Measurements from ENCODE around the gene FSTL4.

FSTL4 gene

DNA sequence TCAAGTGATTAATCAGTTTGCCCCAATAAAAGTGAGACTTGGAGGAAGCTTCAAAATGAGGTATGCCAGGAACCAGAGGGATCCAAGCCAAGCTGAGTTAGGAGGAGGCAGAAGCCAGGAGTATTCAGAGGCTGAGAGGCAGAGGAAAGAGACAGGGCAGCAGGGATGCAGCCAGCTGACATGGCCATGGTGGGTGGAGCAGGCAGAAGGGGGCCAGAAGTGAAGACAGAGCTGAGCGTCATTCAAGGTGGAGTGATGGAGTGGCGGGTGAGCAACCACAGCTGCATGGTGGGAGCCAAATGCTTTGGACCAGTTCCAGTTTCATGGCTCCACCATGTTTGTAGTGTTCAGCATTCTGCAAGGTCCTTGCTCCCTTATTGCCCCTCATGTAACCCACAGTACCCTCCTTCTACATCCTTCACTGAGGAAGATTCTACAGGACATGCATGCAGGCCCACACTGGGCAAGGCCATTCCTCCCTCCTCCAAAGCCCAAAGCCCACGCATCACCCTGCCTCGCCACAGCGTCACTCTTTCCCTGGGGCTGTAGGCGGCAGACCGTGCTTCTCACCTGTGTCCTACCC is 100.6 kb downstream of the FSTL4 start:
- no peak for DNase-seq

DNA sequence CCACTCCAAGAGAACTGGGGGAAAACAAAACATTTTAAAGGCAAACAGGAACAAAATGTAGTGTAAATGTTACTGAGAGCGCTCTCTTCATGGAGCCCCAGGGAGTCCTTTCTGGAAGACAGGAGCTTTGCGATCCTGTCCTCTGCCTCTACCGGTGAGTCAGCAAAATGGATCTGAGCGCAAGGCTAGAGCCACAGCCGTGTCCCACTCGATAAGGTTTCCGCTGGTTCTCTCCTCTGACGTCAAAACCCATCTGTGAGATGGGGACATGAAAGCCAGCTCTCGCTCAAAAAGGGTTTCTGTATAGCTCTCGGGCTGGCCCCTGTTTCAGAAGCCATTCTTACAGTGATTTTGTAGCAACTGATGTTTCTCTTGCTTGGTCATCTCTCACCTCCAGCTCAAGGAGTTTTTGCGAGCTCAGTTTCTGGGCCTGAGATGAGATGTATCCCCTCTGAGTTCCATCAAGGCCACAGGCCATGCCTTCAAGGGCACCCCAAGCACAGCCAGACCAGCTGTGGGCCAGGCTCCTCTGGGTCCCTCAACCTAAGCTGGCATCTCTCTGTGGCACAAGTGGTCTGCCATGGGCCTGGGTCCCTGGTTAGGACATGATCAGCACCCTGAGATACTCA is 101.6 kb downstream of the FSTL4 start:
- DNase-seq = no peak

DNA sequence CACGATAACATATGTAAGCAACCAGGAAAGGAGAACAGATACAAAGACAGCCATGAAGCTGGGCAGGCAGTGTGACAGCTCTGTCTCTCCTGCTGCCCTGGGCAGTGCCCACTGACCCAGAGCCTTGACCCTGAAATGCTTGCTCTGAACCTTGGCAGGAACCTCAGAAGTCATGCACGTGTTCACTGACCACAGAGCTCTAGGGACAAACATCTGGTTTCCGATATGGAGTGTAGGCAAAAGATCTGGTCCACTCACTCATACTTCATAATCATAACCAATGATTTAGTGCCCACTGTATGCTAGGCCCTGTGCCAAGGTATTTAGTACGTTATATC is 102.6 kb downstream of the FSTL4 start:
- DNase-seq = no peak

DNA sequence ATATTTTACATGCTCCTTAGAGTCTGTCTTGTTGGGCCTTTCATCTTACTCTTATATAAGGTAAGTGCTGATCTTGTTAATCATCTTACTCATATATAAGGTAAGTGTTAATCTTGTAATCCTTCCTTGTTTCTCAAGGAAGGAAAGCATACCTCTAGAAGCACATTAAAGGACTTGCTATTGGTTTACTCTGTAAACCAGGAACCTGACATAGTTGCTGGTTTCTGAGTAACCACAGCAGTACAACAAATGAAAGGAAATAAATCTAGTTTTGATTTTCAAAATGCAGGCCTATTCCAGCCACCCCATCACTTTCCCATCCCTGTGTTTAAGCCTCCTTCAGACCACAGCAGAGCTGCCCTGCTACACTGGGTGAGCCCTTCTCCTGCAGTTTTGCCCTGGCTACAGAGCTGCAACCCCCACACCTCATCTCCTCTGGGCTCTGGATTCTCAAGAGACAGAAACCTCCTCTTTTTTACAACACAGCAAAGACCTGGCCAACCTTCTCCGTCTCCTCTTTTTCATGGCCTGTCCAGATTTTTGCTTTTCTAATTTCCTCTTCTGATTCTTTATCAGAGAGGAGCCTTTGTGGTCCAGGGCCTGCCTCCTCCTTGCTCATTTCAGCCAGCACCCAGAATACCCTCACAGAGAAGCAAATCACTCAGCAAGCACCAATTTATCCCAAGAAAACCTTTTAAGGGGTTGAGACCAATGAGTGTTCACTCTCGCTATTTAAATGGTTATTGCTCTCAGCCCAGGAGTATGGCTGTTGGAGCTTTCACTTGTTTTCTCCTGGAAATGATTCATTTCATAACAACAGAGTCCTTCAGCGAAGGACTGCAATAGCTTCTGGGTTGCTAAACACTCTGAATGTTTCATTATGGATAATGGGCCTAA is 103.2 kb downstream of the FSTL4 start:
- no peak for DNase-seq

DNA sequence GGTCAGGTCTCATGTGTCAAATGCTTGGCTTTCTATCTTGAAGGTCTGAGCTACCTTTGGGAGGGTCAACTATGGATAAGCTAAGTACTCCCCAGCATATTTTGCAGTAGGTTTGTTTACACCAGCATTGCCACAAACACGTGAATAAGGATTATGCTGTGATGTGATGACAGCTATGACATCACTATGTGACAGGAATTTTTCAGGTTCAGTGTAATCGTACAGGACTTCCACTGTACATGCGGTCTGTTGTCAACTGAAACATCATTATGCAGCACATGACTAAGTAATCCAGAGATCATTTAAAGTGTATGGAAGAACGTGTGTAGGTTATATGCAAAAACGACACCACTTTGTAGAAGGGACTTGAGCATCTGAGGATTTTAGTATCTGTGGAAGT is 104.0 kb downstream of the FSTL4 start:
- DNase-seq = no peak

DNA sequence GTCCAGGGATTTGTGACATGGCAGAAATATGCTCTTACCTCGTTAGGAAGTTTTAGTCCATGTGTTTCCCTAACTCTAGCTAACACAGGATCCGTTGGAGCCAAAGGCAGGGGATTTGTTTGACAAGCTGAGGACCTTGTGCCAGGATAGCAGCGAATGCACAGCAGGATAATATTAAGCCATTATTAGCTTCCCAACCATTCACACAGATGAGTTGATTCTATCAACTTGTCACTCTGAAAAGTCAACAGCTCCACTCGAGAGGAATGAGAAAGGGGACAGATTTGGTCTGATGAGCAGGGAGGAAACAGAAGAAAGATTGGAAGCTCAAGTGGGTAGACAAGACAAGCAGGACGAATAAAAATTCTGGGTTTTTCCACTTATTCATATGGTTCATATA is 106.2 kb downstream of the FSTL4 start:
- DNase-seq = no peak

DNA sequence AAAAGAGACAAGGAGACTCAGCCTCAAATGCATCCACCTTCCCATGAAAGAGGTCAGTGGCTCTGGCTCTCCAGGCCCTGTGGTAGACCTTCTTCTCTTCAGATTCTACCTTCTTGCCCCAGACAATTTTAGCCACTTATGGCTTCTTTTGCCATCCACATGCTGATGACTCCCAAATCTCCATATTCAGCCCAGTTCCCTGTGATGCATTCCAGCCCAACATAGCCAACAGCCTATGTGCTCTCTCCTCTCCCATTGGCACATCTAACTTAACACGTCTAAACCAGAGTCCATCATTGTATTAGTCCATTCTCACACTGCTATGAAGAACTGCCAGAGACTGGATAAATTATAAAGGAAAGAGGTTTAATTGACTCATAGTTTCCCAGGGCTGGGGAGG is 108.8 kb downstream of the FSTL4 start:
- DNase-seq = no peak

DNA sequence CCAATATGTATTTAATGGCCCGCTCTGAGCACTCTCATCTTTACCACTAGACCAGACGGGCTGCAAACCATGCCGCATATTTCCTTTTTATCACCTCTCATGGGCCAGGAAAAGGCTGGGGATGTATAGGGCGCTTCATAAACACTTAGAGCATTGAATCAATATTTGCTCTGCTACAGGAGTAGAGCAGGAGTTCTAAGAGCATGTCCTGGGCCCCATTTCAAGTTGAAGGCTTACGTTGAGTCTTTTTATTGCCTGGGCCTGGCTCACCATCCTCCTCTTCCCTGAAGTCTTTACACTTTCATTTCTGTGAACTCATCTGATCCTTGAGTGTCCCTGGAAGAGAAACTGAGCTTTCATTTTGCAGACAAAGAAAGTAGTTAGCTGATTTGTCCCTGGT is 112.4 kb downstream of the FSTL4 start:
- no peak for DNase-seq

DNA sequence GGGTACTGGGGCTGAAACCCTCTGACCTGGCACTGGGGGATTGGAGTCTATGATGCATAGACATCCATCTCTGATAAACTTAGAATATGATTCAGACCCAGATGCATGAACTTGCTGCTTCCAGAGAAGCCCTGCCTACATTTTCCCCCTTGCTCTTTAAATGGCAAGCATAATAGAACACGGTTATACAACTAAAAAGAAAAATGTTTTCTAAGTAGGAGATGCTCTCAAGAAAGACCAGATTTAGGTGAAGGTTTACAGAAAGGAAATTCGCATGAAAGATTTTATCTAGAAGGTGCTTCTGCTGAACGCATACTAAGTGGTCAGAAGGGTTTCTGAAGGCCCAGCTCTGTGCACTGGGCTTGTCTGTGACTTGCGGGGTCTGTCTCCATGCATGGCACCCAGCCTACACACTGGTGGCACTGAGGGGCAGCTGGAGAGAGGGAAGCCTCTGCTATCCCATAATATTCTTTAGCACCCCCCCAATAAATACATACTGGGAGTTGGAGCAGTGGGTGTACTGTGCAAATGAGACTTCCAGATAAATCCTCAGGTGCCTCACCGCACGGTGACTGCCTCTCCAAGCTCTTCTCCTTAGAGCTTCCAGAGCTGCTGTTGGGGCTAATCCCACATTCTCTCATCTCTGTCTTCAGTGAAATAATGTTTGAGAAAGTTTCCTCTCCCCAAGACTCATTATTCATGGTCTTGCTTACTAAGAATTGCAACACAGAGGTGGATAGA is 114.6 kb downstream of the FSTL4 start:
- DNase-seq = no peak

DNA sequence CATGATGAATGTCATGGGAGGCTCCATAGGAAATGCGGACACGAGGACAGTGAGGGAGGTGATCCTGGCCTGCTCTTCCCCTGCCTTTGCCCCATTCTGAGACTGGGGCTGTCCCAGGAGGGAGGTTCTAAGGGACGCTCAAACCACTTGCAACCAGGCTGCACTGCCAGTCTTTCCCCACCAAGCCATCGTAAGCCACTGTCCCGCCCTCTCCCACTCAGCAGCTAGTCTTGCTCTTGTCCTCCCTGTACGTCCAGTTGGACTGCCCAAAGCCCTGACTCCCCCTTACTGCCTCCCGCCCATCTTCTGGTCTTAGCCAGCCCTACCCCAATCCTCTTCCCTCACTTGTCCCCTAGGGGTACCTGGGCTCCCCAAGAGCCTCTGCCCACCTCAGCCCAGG is 115.7 kb downstream of the FSTL4 start:
- no peak for DNase-seq

DNA sequence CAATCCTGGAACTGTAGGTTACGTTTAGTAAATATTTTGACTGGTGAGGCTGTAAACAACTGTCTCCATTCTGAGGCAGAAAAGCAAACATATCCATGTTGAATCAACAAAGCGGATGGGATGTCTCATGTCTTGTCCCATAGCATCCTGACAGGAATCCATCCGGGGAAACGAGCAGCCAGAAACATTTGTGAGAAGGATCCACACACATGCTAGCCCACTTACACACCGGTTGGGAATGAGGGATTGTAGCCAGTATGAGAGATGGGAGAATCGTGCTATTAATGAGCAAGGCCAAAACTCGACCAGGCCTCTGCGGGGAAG is 117.5 kb downstream of the FSTL4 start:
- DNase-seq = no peak

DNA sequence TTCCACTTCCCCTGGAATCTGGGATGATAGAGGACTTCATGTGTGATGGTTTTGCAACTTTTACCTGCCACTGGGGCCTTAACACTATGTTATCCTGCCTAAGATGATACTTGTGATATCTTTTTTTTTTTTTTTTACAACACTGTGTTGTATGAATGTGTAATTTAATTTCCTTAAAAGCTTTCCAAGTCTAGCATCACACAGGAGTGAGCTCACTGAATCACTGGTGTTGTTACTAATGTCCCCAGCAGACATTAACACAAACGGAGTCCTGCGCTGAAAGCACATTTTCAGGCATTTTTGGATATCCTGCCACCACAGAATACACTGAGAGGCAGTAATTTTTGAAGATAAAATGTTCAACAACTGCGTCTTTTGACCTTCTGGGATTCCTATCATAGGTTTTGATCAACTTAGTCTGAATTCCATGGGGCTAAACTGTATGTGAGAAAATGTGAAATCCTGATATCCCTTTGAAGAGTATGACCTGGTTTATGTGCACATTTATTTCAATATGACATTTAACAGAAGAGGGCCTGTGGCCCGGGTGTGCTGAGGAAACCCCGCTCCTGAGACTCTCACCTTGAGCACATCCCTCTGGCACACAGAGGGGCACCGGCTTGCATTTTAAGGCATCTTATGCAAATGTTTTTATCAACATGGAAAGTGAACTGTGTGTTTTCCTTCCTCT is 118.0 kb downstream of the FSTL4 start:
- no peak for DNase-seq

DNA sequence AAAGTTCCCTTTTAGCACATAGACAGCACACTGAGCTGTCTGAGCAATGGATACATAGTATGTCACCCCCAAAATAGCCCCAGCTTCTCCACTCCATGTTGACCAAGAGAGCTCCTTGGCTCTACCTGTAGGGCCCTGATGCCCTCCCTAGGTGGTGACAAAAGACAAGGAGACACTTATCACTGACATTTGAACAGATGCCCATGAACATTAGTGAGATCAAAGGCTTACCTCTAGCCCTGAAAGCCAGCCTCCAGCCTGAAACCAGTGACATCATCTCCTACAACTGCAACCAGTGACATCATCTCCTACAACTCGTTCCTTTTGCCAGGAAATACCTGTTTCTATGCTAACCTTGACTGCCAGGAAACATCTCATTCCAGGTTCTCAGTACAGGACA is 122.7 kb downstream of the FSTL4 start:
- no peak for DNase-seq

DNA sequence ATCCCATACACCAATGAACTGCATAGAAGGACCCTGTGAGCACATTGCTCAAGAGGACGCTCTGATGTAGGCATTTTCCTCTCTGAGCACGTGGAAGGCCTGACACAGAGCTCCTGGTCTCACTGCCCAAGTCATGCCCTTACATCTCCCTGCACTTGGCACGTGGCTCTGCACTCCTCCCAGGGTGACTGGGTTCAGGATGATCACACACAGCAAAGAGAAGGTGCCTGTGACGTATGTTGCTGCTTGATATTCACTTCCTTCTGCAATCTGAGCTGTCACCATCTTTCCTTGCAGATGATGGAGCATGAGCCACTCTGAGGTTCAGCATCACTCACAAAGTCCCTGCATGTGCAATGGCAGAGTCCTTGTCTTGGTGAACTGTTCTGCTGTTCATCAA is 125.2 kb downstream of the FSTL4 start:
- no peak for DNase-seq

DNA sequence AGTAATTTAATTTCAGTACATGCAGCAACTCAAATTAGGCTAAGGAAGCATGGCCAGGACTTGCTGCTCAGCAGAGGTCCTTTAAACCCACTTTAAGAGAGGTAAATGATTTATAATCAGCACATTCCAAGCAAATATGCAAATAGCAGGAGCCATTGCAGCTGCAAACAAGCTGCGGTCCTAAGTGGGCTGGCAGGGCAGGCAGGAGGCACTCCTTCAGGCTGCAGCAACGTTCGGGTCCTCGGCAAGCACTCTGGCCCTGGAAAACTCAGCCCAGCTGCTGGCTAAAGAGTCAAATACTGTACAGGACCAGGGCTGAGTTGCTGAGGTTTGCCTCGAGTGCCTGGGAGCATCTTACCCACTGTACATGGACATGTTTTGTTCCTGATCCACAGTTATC is 126.9 kb downstream of the FSTL4 start:
- DNase-seq = no peak

DNA sequence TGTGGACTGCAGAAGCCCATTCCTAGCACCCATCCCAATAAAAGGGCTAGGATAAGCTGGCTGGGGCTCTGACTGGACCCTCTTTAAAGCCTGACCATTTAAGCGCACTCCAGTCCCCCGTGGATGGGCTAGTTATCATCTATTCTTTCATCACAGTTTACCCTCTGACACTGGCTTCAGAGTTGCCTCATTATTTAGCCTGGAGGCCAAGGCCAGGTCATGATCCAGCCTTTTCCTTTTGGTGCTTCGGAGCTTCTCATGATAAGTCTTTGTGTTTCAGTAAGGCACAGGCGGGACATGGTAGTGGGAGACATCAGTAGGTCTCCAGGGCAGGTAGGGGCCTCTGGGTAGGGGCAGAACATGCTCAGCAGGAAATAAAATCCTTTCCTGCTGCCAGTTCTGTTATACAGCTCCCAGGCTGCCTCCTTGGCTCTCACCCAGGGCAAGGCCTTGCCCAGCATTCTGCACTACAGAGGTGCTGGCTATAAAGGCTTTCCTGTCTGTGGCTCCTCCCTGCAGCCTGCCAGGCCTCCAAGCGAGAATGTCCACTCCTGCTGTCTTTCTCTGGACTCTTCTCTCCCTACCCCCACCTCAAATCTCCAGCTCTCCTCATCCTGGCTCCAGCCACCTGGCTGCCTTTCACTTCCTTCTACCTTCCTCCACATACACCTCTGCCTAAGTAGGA is 128.8 kb downstream of the FSTL4 start:
- DNase-seq = no peak

DNA sequence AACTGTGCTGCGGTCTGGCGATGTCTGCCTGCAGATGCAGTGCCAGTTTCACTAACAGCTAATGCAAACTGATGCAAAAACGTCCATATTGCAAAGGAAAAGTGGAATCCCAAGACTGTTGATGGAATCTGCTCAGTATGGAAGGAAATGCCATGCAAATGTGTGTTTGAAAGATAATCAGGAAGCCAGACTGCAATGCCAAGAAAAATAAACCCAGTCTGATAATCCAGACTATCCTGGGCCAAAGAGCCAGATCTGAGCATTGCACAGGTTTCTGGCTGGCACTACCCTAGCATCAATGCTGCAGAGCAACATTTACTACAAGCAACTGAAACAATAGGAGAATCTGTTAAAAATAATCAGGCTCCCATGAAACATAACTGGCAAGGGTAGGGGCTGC is 130.3 kb downstream of the FSTL4 start:
- DNase-seq = no peak

DNA sequence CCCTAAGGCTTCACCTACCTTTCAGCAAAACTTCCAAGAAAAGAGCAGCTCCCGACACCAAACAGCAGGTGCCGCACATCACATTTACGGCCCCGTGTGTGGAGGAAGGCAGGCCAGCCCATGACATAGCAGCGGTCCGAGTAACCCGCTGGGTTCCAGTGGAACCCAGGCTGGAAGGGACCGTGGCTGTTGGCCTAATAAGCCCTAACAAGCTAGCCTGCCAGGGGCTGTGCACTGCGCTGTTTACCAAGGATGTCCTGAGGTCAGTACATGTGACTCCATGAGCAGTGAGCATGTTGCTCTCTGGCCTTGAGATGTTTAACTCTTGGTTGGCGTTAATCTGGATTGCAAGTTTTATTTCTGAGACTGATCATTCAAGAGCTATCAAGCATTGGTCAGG is 131.5 kb downstream of the FSTL4 start:
- no peak for DNase-seq

DNA sequence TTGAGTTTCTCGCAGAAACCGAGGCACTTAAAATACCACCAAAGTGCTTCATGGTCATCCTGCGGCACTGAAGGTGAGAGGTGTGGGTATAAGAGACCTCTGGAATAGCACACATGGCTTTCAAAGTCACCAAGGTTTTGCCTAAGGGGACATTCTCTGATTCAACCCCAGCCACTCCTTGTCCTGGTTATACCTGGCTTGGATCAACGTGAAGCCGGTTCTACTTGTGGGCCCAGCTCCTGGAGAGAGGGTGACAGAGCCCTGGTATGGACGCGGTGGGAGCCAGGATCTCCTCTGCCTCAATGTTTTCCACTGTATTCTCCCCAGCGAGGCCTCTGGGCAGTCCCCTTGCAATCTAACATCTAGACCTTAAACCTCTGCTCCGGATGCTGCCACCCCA is 132.0 kb downstream of the FSTL4 start:
- no peak for DNase-seq

DNA sequence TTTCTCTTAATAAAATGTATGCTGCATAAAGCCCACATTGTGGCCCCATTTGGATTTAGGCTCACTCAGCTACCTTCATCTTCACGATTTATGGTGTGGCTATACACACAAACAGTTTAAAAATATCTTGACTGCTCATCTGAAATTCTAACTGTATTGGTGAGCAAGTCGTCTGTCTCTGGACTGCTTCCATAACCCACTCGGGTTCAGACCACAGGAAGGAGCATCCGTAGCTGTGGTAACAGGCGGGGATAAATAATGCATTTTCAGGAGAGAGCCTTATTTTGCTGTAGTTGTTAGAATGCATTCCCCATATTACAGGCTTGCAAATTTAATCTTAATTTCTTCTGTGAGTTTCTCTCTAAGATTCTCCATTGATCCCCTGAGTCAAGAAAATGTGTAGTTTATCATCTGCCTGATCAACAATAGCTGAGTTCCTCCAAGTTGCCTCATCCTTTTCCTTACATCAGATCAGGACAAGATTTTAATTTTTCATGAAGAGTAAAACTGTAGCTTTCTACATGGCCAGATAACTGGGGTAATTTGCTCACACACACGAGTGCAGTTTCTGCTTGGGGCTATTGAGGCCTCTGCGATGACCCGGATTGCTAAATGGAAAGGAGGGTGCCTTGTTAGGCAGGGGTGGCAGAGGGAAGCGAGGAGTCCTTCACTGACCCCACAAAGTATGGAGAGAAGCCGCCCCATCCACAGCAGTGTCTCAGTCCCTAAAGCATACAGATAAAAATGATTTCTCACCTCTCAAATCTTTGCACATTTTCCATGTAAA is 133.9 kb downstream of the FSTL4 start:
- DNase-seq = no peak

DNA sequence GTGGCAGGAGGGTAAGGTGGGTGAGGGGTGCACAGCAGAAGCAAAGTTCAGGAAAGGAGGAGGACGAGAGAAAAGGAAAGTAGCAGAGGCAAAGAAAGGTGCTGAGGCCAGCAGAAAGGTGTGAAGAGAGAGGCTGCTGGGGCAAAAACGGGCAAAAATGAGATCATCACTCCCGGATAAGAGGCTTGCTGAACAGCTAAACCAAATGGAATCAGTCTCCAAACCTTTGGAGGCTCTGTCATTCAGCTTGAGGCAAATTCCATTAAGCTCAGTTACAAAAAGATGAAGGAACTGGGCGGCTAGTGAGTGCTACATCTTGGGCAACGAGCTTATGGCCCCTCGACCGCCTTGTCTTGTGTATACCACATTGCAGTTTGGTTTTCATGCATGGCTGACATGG is 136.4 kb downstream of the FSTL4 start:
- DNase-seq = no peak

Data from CD4-positive, alpha-beta T cell treated with Interleukin-10 for 1 hour (primary cell).